ENCODE measurements around the gene ALDH1A1. TPM values are rescaled to one million over a fixed set of nuclear protein-coding genes. Genes with fewer than 3 reads are reported as not detected.

The ALDH1A1 gene
- total RNA-seq, 1 experiment from 2014 or later = 17.7 TPM

- intact Hi-C loops (cut with micrococcal nuclease; ENCODE audit: unreplicated experiment) = no loop called here
- no peaks in the 10 kb centered on the region for H3K27me3 Mint-ChIP-seq (ENCODE audit: unreplicated experiment)
- no peak overlapping the region for H3K4me3 Mint-ChIP-seq (ENCODE audit: low read depth, unreplicated experiment)
- DNase-seq = no peak
- BruUV-seq (replicated peaks) = no TSS peak
- H3K9me3 Mint-ChIP-seq (ENCODE audit: low read depth, unreplicated experiment) = no peaks in the 10 kb centered on the region
- no peaks in the 10 kb centered on the region for H3K36me3 Mint-ChIP-seq (ENCODE audit: insufficient read depth, unreplicated experiment)
- H3K4me1 Mint-ChIP-seq (ENCODE audit: low read depth, unreplicated experiment) = peaks cover 10% of the 10 kb centered on the region
- no peak overlapping the region for H3K27ac Mint-ChIP-seq (ENCODE audit: unreplicated experiment)
- CTCF ChIA-PET = no interaction called here
- TF ChIP-seq CTCF (IDR thresholded peaks at IDR 0.05; ENCODE audit: unreplicated experiment) = no peak
These were observed 16.6 kb downstream of the ALDH1A1 start for GRCh38 chr9:72936266-72936665.

- BruUV-seq (replicated peaks) = no TSS peak
- DNase-seq = no peak
- TF ChIP-seq CTCF (IDR thresholded peaks at IDR 0.05; ENCODE audit: unreplicated experiment) = no peak
- Mint-ChIP-seq H3K36me3 (ENCODE audit: insufficient read depth, unreplicated experiment) (no peaks in the 10 kb centered on the region), H3K9me3 (ENCODE audit: low read depth, unreplicated experiment) (no peaks in the 10 kb centered on the region), H3K27me3 (ENCODE audit: unreplicated experiment) (no peaks in the 10 kb centered on the region), H3K4me1 (ENCODE audit: low read depth, unreplicated experiment) (peaks cover 10% of the 10 kb centered on the region), H3K27ac (ENCODE audit: unreplicated experiment) (no peak overlapping the region), H3K4me3 (ENCODE audit: low read depth, unreplicated experiment) (no peak overlapping the region)
- CTCF ChIA-PET = no interaction called here
- intact Hi-C loops (cut with micrococcal nuclease; ENCODE audit: unreplicated experiment) = no loop called here
These were observed 17.3 kb downstream of the ALDH1A1 start for GRCh38 chr9:72935595-72935994.

GRCh38 chr9:72933730-72934665, 18.9 kb downstream of the ALDH1A1 start:
- H3K4me3 Mint-ChIP-seq (ENCODE audit: low read depth, unreplicated experiment) = no peak overlapping the region
- no peaks in the 10 kb centered on the region for H3K36me3 Mint-ChIP-seq (ENCODE audit: insufficient read depth, unreplicated experiment)
- no peaks in the 10 kb centered on the region for H3K27me3 Mint-ChIP-seq (ENCODE audit: unreplicated experiment)
- DNase-seq = no peak
- no TSS peak for BruUV-seq (replicated peaks)
- no peak overlapping the region for H3K27ac Mint-ChIP-seq (ENCODE audit: unreplicated experiment)
- no peak for TF ChIP-seq CTCF (IDR thresholded peaks at IDR 0.05; ENCODE audit: unreplicated experiment)
- intact Hi-C loops (cut with micrococcal nuclease; ENCODE audit: unreplicated experiment) = no loop called here
- CTCF ChIA-PET = no interaction called here
- no peaks in the 10 kb centered on the region for H3K9me3 Mint-ChIP-seq (ENCODE audit: low read depth, unreplicated experiment)
- peaks cover 10% of the 10 kb centered on the region for H3K4me1 Mint-ChIP-seq (ENCODE audit: low read depth, unreplicated experiment)

- CTCF ChIA-PET = no interaction called here
- intact Hi-C loops (cut with micrococcal nuclease; ENCODE audit: unreplicated experiment) = no loop called here
- Mint-ChIP-seq H3K4me1 (ENCODE audit: low read depth, unreplicated experiment) (peaks cover 10% of the 10 kb centered on the region), H3K36me3 (ENCODE audit: insufficient read depth, unreplicated experiment) (no peaks in the 10 kb centered on the region), H3K9me3 (ENCODE audit: low read depth, unreplicated experiment) (no peaks in the 10 kb centered on the region), H3K27ac (ENCODE audit: unreplicated experiment) (no peak overlapping the region), H3K4me3 (ENCODE audit: low read depth, unreplicated experiment) (no peak overlapping the region), H3K27me3 (ENCODE audit: unreplicated experiment) (no peaks in the 10 kb centered on the region)
- no TSS peak for BruUV-seq (replicated peaks)
- no peak for DNase-seq
- no peak for TF ChIP-seq CTCF (IDR thresholded peaks at IDR 0.05; ENCODE audit: unreplicated experiment)
These were observed 20.2 kb downstream of the ALDH1A1 start for GRCh38 chr9:72932619-72933018.
